SU-DHL-6 (cell line): ENCODE results near the gene THAP2.

Source experiments
- H2AFZ ChIP-seq: fragments of 200-600 bp; sonication (generic); 2 replicates; pipeline ENCODE4 v1.6.1; 2014; ENCODE audit warnings: low read depth, mild to moderate bottlenecking, moderate library complexity, mixed read lengths, antibody characterized with exemption, low read length; ENCODE audit not compliant: severe bottlenecking
- H3F3A ChIP-seq: fragments of 200-600 bp; shearing (Covaris generic); 2 replicates; pipeline ENCODE4 v1.6.0; 2016; ENCODE audit warnings: antibody characterized with exemption, mild to moderate bottlenecking; ENCODE audit not compliant: insufficient read depth
- H3K27ac ChIP-seq: fragments of 200-600 bp; sonication (generic); 2 replicates; pipeline ENCODE4 v1.5.1; 2016; ENCODE audit warnings: low read depth, mild to moderate bottlenecking, low read length, moderate library complexity, mixed read lengths
- H3K27me3 ChIP-seq: fragments of 200-600 bp; sonication (generic), shearing (Covaris generic); 2 replicates; pipeline ENCODE4 v1.6.0; 2014; ENCODE audit warnings: mild to moderate bottlenecking, low read length
- H3K36me3 ChIP-seq: fragments of 200-600 bp; sonication (generic); 2 replicates; pipeline ENCODE4 v1.6.1; 2014; ENCODE audit warnings: mild to moderate bottlenecking, low read length, mixed read lengths
- H3K4me2 ChIP-seq: fragments of 300-600, 200-600 bp; shearing (Covaris generic), sonication (generic); 2 replicates; pipeline ENCODE4 v1.6.0; 2014; ENCODE audit warnings: low read length, low read depth, mild to moderate bottlenecking; ENCODE audit not compliant: poor library complexity, severe bottlenecking
- H3K4me3 ChIP-seq: fragments of 200-600 bp; sonication (generic); 2 replicates; pipeline ENCODE4 v1.5.1; 2014; ENCODE audit warnings: antibody characterized with exemption, low read length, mild to moderate bottlenecking, mixed read lengths; ENCODE audit not compliant: insufficient read depth, poor library complexity, severe bottlenecking
- H3K79me2 ChIP-seq: fragments of 200-600 bp; sonication (generic); 2 replicates; pipeline ENCODE4 v1.6.1; 2014; ENCODE audit warnings: mild to moderate bottlenecking, low read length, moderate library complexity; ENCODE audit not compliant: insufficient read depth
- H3K9ac ChIP-seq: fragments of 200-600 bp; sonication (generic); 2 replicates; pipeline ENCODE4 v1.7.0; 2014; ENCODE audit warnings: mild to moderate bottlenecking, low read length
- H3K9me2 ChIP-seq: fragments of 200-600 bp; sonication (generic); replicated peaks from 2 replicates; pipeline ENCODE4 v1.6.1; 2014; ENCODE audit warnings: low read length; ENCODE audit not compliant: insufficient read depth
- H3K9me3 ChIP-seq: fragments of 200-600 bp; sonication (generic); 2 replicates; pipeline ENCODE4 v1.6.1; 2014; ENCODE audit warnings: low read length, mixed read lengths; ENCODE audit not compliant: insufficient read depth
- H4K20me1 ChIP-seq: fragments of 200-600 bp; sonication (generic); 2 replicates; pipeline ENCODE4 v1.6.1; 2014; ENCODE audit warnings: low read depth, mild to moderate bottlenecking, antibody characterized with exemption, low read length, moderate library complexity, mixed read lengths
- CTCF ChIP-seq: fragments of 200-600 bp; sonication (generic); IDR thresholded peaks from one replicate; pipeline ENCODE4 v1.5.1; 2017; ENCODE audit warnings: antibody characterized with exemption, mild to moderate bottlenecking, low read length, moderate library complexity; ENCODE audit not compliant: insufficient read depth, poor library complexity, severe bottlenecking
- EZH2phosphoT487 ChIP-seq: fragments of 200-600 bp; sonication (generic), shearing (Covaris generic); conservative IDR thresholded peaks from 2 replicates; pipeline ENCODE4 v1.6.1; 2018; ENCODE audit warnings: mild to moderate bottlenecking, antibody characterized with exemption, low read length, moderate library complexity, mixed read lengths

Gene THAP2

GRCh38 chr12:71648537-71648936 lies 15.6 kb upstream of the THAP2 start:
- TF ChIP-seq CTCF (no peak), EZH2phosphoT487 (no peak)
- Histone ChIP-seq H4K20me1 (0 out of 2 replicates have a peak, but pooled peaks cover 3% of the 10 kb centered on the region), H3K4me2 (no peak overlapping the region), H2AFZ (no peak overlapping the region), H3K79me2 (peaks cover 48% of the 10 kb centered on the region), H3K27ac (no peak overlapping the region), H3F3A (peaks cover 3% of the 10 kb centered on the region; the same call in 1 of the 2 replicates), H3K9me3 (no peaks in the 10 kb centered on the region), H3K9me2 (no peaks in the 10 kb centered on the region), H3K36me3 (peaks cover 66% of the 10 kb centered on the region), H3K4me3 (no peak overlapping the region), H3K9ac (no peak overlapping the region), H3K27me3 (no peaks in the 10 kb centered on the region)

DNA sequence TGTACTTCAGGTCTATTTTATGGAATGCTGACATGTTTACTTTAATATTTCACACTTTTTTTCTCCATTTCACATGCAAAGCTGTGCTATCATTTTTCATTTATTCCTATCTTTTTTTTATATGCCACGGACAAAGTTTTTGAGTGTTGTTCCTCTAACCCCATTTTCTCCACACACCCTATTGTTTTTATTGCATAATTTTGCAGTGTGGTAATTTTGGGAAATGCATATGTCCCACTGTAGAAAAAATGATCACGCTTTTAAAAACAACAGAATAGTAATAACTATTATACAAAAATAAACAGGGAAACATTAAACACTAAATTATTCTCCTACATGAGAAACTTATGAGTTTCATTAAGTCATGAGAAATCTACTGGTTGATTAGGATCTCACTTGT lies 14.7 kb upstream of the THAP2 start:
- H3K36me3 ChIP-seq: peaks cover 67% of the 10 kb centered on the region

GRCh38 chr12:71652656-71653055 lies 11.4 kb upstream of the THAP2 start:
- TF ChIP-seq CTCF (no peak), EZH2phosphoT487 (no peak)
- no peak overlapping the region for H3K27ac ChIP-seq
- no peak overlapping the region for H2AFZ ChIP-seq
- no peaks in the 10 kb centered on the region for H3K27me3 ChIP-seq
- peaks cover 74% of the 10 kb centered on the region for H3K36me3 ChIP-seq
- H3K9me2 ChIP-seq: no peaks in the 10 kb centered on the region
- 0 out of 2 replicates have a peak, but pooled peaks cover 3% of the 10 kb centered on the region for H4K20me1 ChIP-seq
- H3K79me2 ChIP-seq: peaks cover 78% of the 10 kb centered on the region
- peaks cover 5% of the 10 kb centered on the region; the same call in 1 of the 2 replicates for H3F3A ChIP-seq
- H3K9me3 ChIP-seq: no peaks in the 10 kb centered on the region
- H3K4me2 ChIP-seq: no peak overlapping the region
- H3K9ac ChIP-seq: no peak overlapping the region
- no peak overlapping the region for H3K4me3 ChIP-seq

More for the DNA sequence above, 14.7 kb upstream of the THAP2 start:
- H3K79me2 ChIP-seq: peaks cover 56% of the 10 kb centered on the region
- TF ChIP-seq EZH2phosphoT487 (no peak), CTCF (no peak)
- no peaks in the 10 kb centered on the region for H3K9me2 ChIP-seq
- H3K27me3 ChIP-seq: no peaks in the 10 kb centered on the region
- no peak overlapping the region for H3K4me3 ChIP-seq
- no peak overlapping the region for H3K27ac ChIP-seq
- no peaks in the 10 kb centered on the region for H3K9me3 ChIP-seq
- no peak overlapping the region for H3K9ac ChIP-seq
- 0 out of 2 replicates have a peak, but pooled peaks cover 3% of the 10 kb centered on the region for H4K20me1 ChIP-seq
- H3F3A ChIP-seq: peaks cover 3% of the 10 kb centered on the region; the same call in 1 of the 2 replicates
- no peak overlapping the region for H3K4me2 ChIP-seq
- no peak overlapping the region for H2AFZ ChIP-seq
